Measurements from ENCODE around the gene PHKA1.
A peak's percentile ranks its signal among the peaks of the same experiment; 100 is the strongest.
"Not testable (repeated sequence)": the region's sequence is repeated elsewhere in the genome, so short reads cannot be mapped to it uniquely, and the experiment has no call there.

PHKA1 gene

GRCh38 chrX:72663737-72664136 lies 50.4 kb downstream of the PHKA1 start:
- no peak for DNase-seq

- DNase-seq, result no peak
Measured at GRCh38 chrX:72662020-72662747, 51.9 kb downstream of the PHKA1 start.

- DNase-seq, result no peak
Measured at GRCh38 chrX:72659723-72660122, 54.4 kb downstream of the PHKA1 start.

- DNase-seq, result no peak
Measured at GRCh38 chrX:72652082-72652481, 62.0 kb downstream of the PHKA1 start.

- no peak for DNase-seq
Measured at GRCh38 chrX:72644946-72645345, 69.2 kb downstream of the PHKA1 start.

GRCh38 chrX:72641611-72642010 lies 72.5 kb downstream of the PHKA1 start:
- DNase-seq, result no peak

GRCh38 chrX:72635930-72636329 lies 78.2 kb downstream of the PHKA1 start:
- no peak for DNase-seq

- DNase-seq, result no peak
Measured at GRCh38 chrX:72634331-72634730, 79.8 kb downstream of the PHKA1 start.

- DNase-seq, result no peak
Measured at GRCh38 chrX:72630185-72630584, 83.9 kb downstream of the PHKA1 start.

GRCh38 chrX:72624194-72624593 lies 89.9 kb downstream of the PHKA1 start:
- no peak for DNase-seq

GRCh38 chrX:72621625-72622485 lies 92.3 kb downstream of the PHKA1 start:
- peak in 1 of 2 experiments; percentile 1 for DNase-seq

- DNase-seq, result peak in 1 of 2 experiments; percentile 0
Measured at GRCh38 chrX:72621163-72621562, 92.9 kb downstream of the PHKA1 start.

- peak; percentile 19 to 52 for DNase-seq
Measured at GRCh38 chrX:72620550-72621145, 93.5 kb downstream of the PHKA1 start.

GRCh38 chrX:72609313-72609712 lies 104.8 kb downstream of the PHKA1 start:
- DNase-seq, result no peak

GRCh38 chrX:72604705-72605104 lies 109.4 kb downstream of the PHKA1 start:
- DNase-seq, result no peak

GRCh38 chrX:72604112-72604511 lies 110.0 kb downstream of the PHKA1 start:
- DNase-seq, result no peak

- DNase-seq, result not testable (repeated sequence)
Measured at GRCh38 chrX:72591038-72591437, 123.1 kb downstream of the PHKA1 start.

- no peak for DNase-seq
Measured at GRCh38 chrX:72584163-72584562, 129.9 kb downstream of the PHKA1 start.

- no peak for DNase-seq
Measured at GRCh38 chrX:72576141-72576894, 137.8 kb downstream of the PHKA1 start.

- no peak for DNase-seq
Measured at GRCh38 chrX:72573158-72573511, 141.0 kb downstream of the PHKA1 start.

GRCh38 chrX:72572248-72573157 lies 141.6 kb downstream of the PHKA1 start, which contains the start of gene HDAC8:
Gene HDAC8, minus strand, starts transcription at chrX:72572843. Its CDS starts 82 bp downstream, at chrX:72572761.
- peak in 1 of 2 experiments; percentile 65 for DNase-seq

GRCh38 chrX:72569786-72570185 lies 144.3 kb downstream of the PHKA1 start:
- no peak for DNase-seq
